Keratinocyte (primary cell): ENCODE data around the gene KSR1.

Source experiments
- EZH2 ChIP-seq: IDR thresholded peaks from one replicate; pipeline ENCODE4 v1.6.1; 2012; ENCODE audit warnings: inconsistent platforms, mild to moderate bottlenecking, low read length, moderate library complexity
- TF ChIP-seq, protein P1 (sequence below), 3 experiments: IDR thresholded peaks in 1 of 3; conservative IDR thresholded peaks in 1 of 3; optimal IDR thresholded peaks in 1 of 3; 2 replicates in 2 of 3; 3 replicates in 1 of 3; pipeline versions ENCODE3 to v1.5.1; 2011; ENCODE audit warnings: low read length in 3 of 3, mild to moderate bottlenecking in 3 of 3, moderate library complexity in 2 of 3, control low read depth in 1 of 3, inconsistent platforms in 1 of 3; ENCODE audit not compliant: insufficient read depth in 2 of 3; ENCODE audit errors: extremely low read depth in 1 of 3

- TF ChIP-seq, protein P1, sequence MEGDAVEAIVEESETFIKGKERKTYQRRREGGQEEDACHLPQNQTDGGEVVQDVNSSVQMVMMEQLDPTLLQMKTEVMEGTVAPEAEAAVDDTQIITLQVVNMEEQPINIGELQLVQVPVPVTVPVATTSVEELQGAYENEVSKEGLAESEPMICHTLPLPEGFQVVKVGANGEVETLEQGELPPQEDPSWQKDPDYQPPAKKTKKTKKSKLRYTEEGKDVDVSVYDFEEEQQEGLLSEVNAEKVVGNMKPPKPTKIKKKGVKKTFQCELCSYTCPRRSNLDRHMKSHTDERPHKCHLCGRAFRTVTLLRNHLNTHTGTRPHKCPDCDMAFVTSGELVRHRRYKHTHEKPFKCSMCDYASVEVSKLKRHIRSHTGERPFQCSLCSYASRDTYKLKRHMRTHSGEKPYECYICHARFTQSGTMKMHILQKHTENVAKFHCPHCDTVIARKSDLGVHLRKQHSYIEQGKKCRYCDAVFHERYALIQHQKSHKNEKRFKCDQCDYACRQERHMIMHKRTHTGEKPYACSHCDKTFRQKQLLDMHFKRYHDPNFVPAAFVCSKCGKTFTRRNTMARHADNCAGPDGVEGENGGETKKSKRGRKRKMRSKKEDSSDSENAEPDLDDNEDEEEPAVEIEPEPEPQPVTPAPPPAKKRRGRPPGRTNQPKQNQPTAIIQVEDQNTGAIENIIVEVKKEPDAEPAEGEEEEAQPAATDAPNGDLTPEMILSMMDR (optimal IDR thresholded peaks at IDR 0.05 in 1 of 3, IDR thresholded peaks at IDR 0.05 in 1 of 3, conservative IDR thresholded peaks at IDR 0.05 in 1 of 3; ENCODE audit: extremely low read depth in 1 of 3, insufficient read depth in 2 of 3, low read length in 3 of 3): peak in 2 of 3 experiments; percentile 3 to 24
- TF ChIP-seq EZH2: no peak
Observed at GRCh38 chr17:27455914-27456680, at the start of gene KSR1.
